HCT116 (cell line): ENCODE data around the gene CRAT. TPM values are rescaled to one million over a fixed set of nuclear protein-coding genes. Genes with fewer than 3 reads are reported as not detected.

Experiments
- ATAC-seq: fragments of 200-7000 bp; cut with Tn5 transposase; 2 replicates; pipeline ENCODE4 v1.9.1; 2020; ENCODE audit warnings: mild to moderate bottlenecking, moderate library complexity
- BruUV-seq: library from RNA; stranded (reverse); fragments of 400-500 nt; replicated peaks from 2 replicates; lab custom pipeline; 2021; lab: Mats Ljungman, UMichigan
- CTCF ChIA-PET: fragments of 300-600 bp; sonication (Branson Sonifier 250); formaldehyde crosslinking; loops from one replicate; lab custom pipeline; 2021; ENCODE audit warnings: antibody characterized with exemption; lab: Charles Lee
- POLR2A ChIA-PET: fragments of 300-600, 350-600 bp; sonication (Branson Sonifier 250); formaldehyde crosslinking; loops from one replicate; lab custom pipeline; 2021; ENCODE audit warnings: antibody characterized with exemption; lab: Charles Lee
- RAD21 ChIA-PET, 2 experiments: fragments of 300-600 bp; sonication (Branson Sonifier 250); formaldehyde crosslinking; loops; one replicate each; lab custom pipeline; 2023; ENCODE audit warnings: low total read pairs in 2 of 2; ENCODE audit not compliant: uncharacterized antibody in 2 of 2, unreplicated experiment in 2 of 2, low non-redundant PET in 1 of 2; lab: Charles Lee
- DNase-seq: peaks from one replicate; pipeline ENCODE4 v3.0.0-alpha.2; 2010; ENCODE audit warnings: low read depth, low spot score
- H2AFZ ChIP-seq: fragments of 200-600 bp; shearing (Covaris generic), sonication (generic); 2 replicates; pipeline ENCODE4 v1.6.1; 2017; ENCODE audit warnings: low read depth, mixed run types, mixed read lengths, antibody characterized with exemption, low read length; ENCODE audit not compliant: poor library complexity, severe bottlenecking
- H3K27ac ChIP-seq: 2 replicates; pipeline ENCODE4 v1.5.1; 2012; ENCODE audit warnings: low read depth, low read length
- H3K27me3 ChIP-seq: fragments of 200-600 bp; sonication (generic); 2 replicates; pipeline ENCODE4 v1.6.1; 2016; ENCODE audit warnings: mixed run types, low read length, mixed read lengths; ENCODE audit not compliant: insufficient read depth
- H3K36me3 ChIP-seq, 2 experiments: fragments of 200-500 bp in 1 of 2; fragments of 200-600 bp in 1 of 2; sonication (Bioruptor generic) in 1 of 2; sonication (generic) in 1 of 2; 2 replicates each; pipeline versions ENCODE4 v1.5.1 to v1.6.1; 2014 to 2016; ENCODE audit warnings: low read length in 2 of 2, inconsistent platforms in 1 of 2, mixed read lengths in 1 of 2, mixed run types in 1 of 2; ENCODE audit not compliant: insufficient read depth in 2 of 2, control insufficient read depth in 1 of 2
- H3K4me1 ChIP-seq, 2 experiments: fragments of 200-600 bp in 1 of 2; sonication (generic) in 1 of 2; 2 replicates each; pipeline versions ENCODE4 v1.5.1 to v1.6.1; 2012 to 2017; ENCODE audit warnings: low read length in 2 of 2, inconsistent platforms in 1 of 2, mild to moderate bottlenecking in 1 of 2, mixed read lengths in 1 of 2, mixed run types in 1 of 2, moderate library complexity in 1 of 2; ENCODE audit not compliant: insufficient read depth in 2 of 2, control insufficient read depth in 1 of 2
- H3K4me2 ChIP-seq: fragments of 200-600 bp; sonication (generic); 2 replicates; pipeline ENCODE4 v1.6.1; 2017; ENCODE audit warnings: mixed run types, low read length, mixed read lengths
- H3K4me3 ChIP-seq, 2 experiments: fragments of 200-600 bp in 1 of 2; sonication (generic) in 1 of 2; replicated peaks in 1 of 2; 2 replicates each; pipeline ENCODE4 v1.5.1; 2011 to 2016; ENCODE audit warnings: low read length in 2 of 2, control low read depth in 1 of 2, low read depth in 1 of 2, mild to moderate bottlenecking in 1 of 2, mixed read lengths in 1 of 2, mixed run types in 1 of 2
- H3K79me2 ChIP-seq: fragments of 200-600 bp; sonication (generic); 2 replicates; pipeline ENCODE4 v1.6.1; 2017; ENCODE audit warnings: mild to moderate bottlenecking, mixed run types, low read length, moderate library complexity, mixed read lengths; ENCODE audit not compliant: insufficient read depth
- H3K9ac ChIP-seq: fragments of 200-600 bp; sonication (generic); 2 replicates; pipeline ENCODE4 v1.6.1; 2016; ENCODE audit warnings: low read length, mixed read lengths
- H3K9me2 ChIP-seq: fragments of 200-600 bp; sonication (generic), shearing (Covaris generic); 2 replicates; pipeline ENCODE4 v1.6.1; 2017; ENCODE audit warnings: mixed run types, mild to moderate bottlenecking, moderate library complexity; ENCODE audit not compliant: insufficient read depth
- H3K9me3 ChIP-seq, 2 experiments: fragments of 200-500 bp in 1 of 2; fragments of 200-600 bp in 1 of 2; sonication (Bioruptor generic) in 1 of 2; sonication (generic) in 1 of 2; 2 replicates each; pipeline ENCODE4 v1.6.1; 2014 to 2017; ENCODE audit warnings: low read length in 2 of 2, mixed read lengths in 2 of 2, inconsistent platforms in 1 of 2, low read depth in 1 of 2, mild to moderate bottlenecking in 1 of 2, mixed run types in 1 of 2, moderate library complexity in 1 of 2; ENCODE audit not compliant: control insufficient read depth in 1 of 2, insufficient read depth in 1 of 2
- H4K20me1 ChIP-seq: fragments of 200-600 bp; sonication (generic), shearing (Covaris generic); 2 replicates; pipeline ENCODE4 v1.6.1; 2017; ENCODE audit warnings: mixed run types, mild to moderate bottlenecking, moderate library complexity; ENCODE audit not compliant: insufficient read depth
- ATF3 ChIP-seq: IDR thresholded peaks from 2 replicates; pipeline ENCODE4 v1.6.1; 2012
- EZH2 ChIP-seq: fragments of 200-600 bp; sonication (generic); IDR thresholded peaks from 2 replicates; pipeline ENCODE4 v1.6.1; 2017; ENCODE audit warnings: antibody characterized with exemption, mixed run types
- EZH2phosphoT487 ChIP-seq: fragments of 200-600 bp; IDR thresholded peaks from 2 replicates; pipeline ENCODE4 v1.6.1; 2018; ENCODE audit warnings: antibody characterized with exemption, borderline replicate concordance
- POLR2A ChIP-seq: IDR thresholded peaks from 2 replicates; pipeline ENCODE4 v1.7.0; 2011; ENCODE audit warnings: borderline replicate concordance; ENCODE audit not compliant: insufficient read depth, insufficient read length; ENCODE audit errors: extremely low read depth
- YY1 ChIP-seq: IDR thresholded peaks from 2 replicates; pipeline ENCODE4 v1.6.1; 2011; ENCODE audit warnings: low read length, low read depth, moderate library complexity, mild to moderate bottlenecking; ENCODE audit not compliant: insufficient replicate concordance; ENCODE audit errors: extremely low read depth
- ZBTB33 ChIP-seq: IDR thresholded peaks from 2 replicates; pipeline ENCODE4 v1.6.1; 2011; ENCODE audit warnings: mild to moderate bottlenecking, low read length, moderate library complexity; ENCODE audit not compliant: insufficient replicate concordance; ENCODE audit errors: extremely low read depth
- intact Hi-C: fragments of 100-400 bp; cut with micrococcal nuclease; formaldehyde crosslinking; loops from 2 replicates; pipeline ENCODE4 v1.10.0; 2022
- total RNA-seq: library from RNA; stranded (reverse); gene quantifications from one replicate; pipeline ENCODE4 v1.2.1, GENCODE V29; 2021; ENCODE audit not compliant: unreplicated experiment
- TF ChIP-seq, protein P1 (sequence below), 3 experiments: fragments of 200-600 bp in 1 of 3; sonication (generic) in 1 of 3; IDR thresholded peaks in 2 of 3; conservative IDR thresholded peaks in 1 of 3; 2 replicates each; pipeline ENCODE4 v1.5.1; 2012 to 2017; ENCODE audit warnings: low read depth in 2 of 3, low read length in 2 of 3, antibody characterized with exemption in 1 of 3, borderline replicate concordance in 1 of 3, control low read depth in 1 of 3, mild to moderate bottlenecking in 1 of 3, mixed read lengths in 1 of 3, mixed run types in 1 of 3, moderate library complexity in 1 of 3; ENCODE audit not compliant: insufficient read depth in 1 of 3

CRAT gene
- total RNA-seq, 1 experiment from 2014 or later: 29.0 TPM

DNA sequence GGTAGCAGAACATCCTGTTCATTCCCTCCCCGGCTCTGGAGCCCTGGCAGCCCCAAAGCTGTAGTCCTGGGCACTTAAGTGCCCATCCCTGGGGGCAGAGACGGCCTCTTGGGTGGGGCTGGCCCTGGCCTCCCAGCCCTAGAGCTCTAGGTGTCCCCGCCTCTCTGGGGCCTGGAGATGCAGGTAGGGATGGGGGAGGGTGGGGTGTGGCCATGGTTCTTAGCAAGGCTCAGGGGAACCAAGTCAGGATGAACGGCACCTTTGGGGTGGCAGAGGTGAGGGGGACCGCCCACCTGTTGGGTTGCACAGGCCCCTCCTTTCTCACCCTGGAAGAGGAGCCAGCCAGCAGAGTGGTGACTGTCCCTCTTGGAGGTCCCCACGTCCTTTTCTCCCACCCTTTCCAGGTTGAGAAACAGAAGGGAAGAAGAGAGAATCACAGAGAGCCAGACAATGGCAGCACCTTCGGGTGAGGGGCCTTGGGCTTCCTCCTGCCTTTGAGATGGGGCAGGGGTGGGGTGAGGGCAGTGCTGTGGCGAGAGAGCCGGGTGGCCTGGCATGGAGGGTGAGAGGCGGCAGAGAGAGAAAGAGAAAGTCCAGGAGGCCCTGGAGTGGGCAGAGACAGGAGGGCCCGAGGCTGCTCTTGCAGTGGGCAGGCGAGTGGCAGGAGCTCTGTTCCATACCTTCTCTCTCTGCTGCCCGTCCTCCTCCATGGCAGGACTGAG, 2.3 kb downstream of the CRAT start:
- Histone ChIP-seq H3K27me3 (no peaks in the 10 kb centered on the region), H3K4me2 (0 out of 2 replicates have a peak overlapping the region, but pooled peaks have one; percentile 89), H3K79me2 (peaks cover 18% of the 10 kb centered on the region), H3K9me3 (no peaks in the 10 kb centered on the region), H4K20me1 (no peaks in the 10 kb centered on the region), H2AFZ (no peak overlapping the region), H3K4me3 (no peak overlapping the region), H3K9ac (no peak overlapping the region), H3K36me3 (no peaks in the 10 kb centered on the region), H3K4me1 (peaks cover 15 to 35% of the 10 kb centered on the region in 2 experiments), H3K27ac (no peak overlapping the region), H3K9me2 (no peaks in the 10 kb centered on the region)
- POLR2A ChIA-PET: interaction anchor here (0.6 kb wide), 1 partner anchor 227 kb away, joined by 3 read pairs; no protein-coding TSS in a partner anchor
- no TSS peak for BruUV-seq
- intact Hi-C loops: no loop called here
- CTCF ChIA-PET: interaction anchor here (1.3 kb wide), 1 partner anchor 516 kb away, joined by 4 read pairs; no protein-coding TSS in a partner anchor
- no peak for TF ChIP-seq YY1
- TF ChIP-seq EZH2phosphoT487: no peak
- TF ChIP-seq, protein P1, sequence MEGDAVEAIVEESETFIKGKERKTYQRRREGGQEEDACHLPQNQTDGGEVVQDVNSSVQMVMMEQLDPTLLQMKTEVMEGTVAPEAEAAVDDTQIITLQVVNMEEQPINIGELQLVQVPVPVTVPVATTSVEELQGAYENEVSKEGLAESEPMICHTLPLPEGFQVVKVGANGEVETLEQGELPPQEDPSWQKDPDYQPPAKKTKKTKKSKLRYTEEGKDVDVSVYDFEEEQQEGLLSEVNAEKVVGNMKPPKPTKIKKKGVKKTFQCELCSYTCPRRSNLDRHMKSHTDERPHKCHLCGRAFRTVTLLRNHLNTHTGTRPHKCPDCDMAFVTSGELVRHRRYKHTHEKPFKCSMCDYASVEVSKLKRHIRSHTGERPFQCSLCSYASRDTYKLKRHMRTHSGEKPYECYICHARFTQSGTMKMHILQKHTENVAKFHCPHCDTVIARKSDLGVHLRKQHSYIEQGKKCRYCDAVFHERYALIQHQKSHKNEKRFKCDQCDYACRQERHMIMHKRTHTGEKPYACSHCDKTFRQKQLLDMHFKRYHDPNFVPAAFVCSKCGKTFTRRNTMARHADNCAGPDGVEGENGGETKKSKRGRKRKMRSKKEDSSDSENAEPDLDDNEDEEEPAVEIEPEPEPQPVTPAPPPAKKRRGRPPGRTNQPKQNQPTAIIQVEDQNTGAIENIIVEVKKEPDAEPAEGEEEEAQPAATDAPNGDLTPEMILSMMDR (IDR thresholded peaks at IDR 0.05 in 2 of 3, conservative IDR thresholded peaks at IDR 0.05 in 1 of 3; ENCODE audit: borderline replicate concordance in 1 of 3, insufficient read depth in 1 of 3, low read depth in 2 of 3, low read length in 2 of 3): no peak
- no peak for TF ChIP-seq EZH2
- RAD21 ChIA-PET: no interaction called here
- DNase-seq: no peak
- no peak for ATAC-seq

DNA sequence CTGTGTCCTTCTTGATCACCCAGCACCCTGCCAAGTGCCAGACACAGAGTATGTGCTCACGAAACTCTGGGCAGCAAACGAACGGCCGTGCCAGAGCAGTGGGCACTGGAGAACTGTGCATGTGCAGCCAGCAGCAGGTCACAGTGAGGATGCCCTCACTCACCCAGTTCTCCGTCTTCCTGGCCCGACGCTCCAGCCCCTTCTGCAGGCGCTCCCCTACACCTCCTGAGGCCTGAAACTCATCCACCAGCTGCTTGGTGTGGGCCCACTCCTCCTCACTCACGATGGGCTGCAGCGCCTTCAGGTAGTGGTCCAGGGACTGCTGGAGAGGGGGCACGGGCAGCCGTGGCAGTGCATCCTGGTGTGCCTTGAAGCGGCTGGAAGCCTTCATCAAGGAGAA, 2.9 kb downstream of the CRAT start:
- Histone ChIP-seq H3K9me2 (no peaks in the 10 kb centered on the region), H3K79me2 (peaks cover 13% of the 10 kb centered on the region), H3K9ac (no peak overlapping the region), H3K9me3 (no peaks in the 10 kb centered on the region), H3K4me2 (no peak overlapping the region), H3K36me3 (no peaks in the 10 kb centered on the region), H2AFZ (no peak overlapping the region), H4K20me1 (no peaks in the 10 kb centered on the region), H3K4me3 (no peak overlapping the region), H3K4me1 (peaks cover 20 to 37% of the 10 kb centered on the region in 2 experiments), H3K27me3 (no peaks in the 10 kb centered on the region), H3K27ac (no peak overlapping the region)
- ChIA-PET POLR2A (interaction anchor here (0.6 kb wide), 1 partner anchor 227 kb away, joined by 3 read pairs; no protein-coding TSS in a partner anchor), RAD21 (no interaction called here), CTCF (no interaction called here)
- ATAC-seq (no peak), DNase-seq (no peak)
- intact Hi-C loops: no loop called here
- TF ChIP-seq ATF3: no peak
- TF ChIP-seq ZBTB33: no peak
- no peak for TF ChIP-seq POLR2A
- BruUV-seq: no TSS peak
